Epithelial cell of proximal tubule (primary cell): ENCODE results near the gene CHD6. TPM values are rescaled to one million over a fixed set of nuclear protein-coding genes. Genes with fewer than 3 reads are reported as not detected.

ENCODE experiments used
- DNase-seq: peaks from one replicate; pipeline ENCODE4 v3.0.0-alpha.2; 2011; ENCODE audit warnings: low read depth
- H3K4me3 ChIP-seq: 2 replicates; pipeline ENCODE4 v1.5.1; 2011; ENCODE audit warnings: low read depth, mild to moderate bottlenecking, low read length
- total RNA-seq: library from RNA; depleted of rRNA; stranded (reverse); fragments of >200 nt; gene quantifications from 2 replicates; pipeline ENCODE4 v1.2.3, GENCODE V29; 2015
- TF ChIP-seq, protein P1 (sequence below): conservative IDR thresholded peaks from 2 replicates; pipeline ENCODE4 v1.5.1; 2012; ENCODE audit warnings: low read depth, mild to moderate bottlenecking, low read length

Gene CHD6
- total RNA-seq, 1 donor from 2014 or later = 22.3 TPM

GRCh38 chr20:41499064-41499463, 119.1 kb downstream of the CHD6 start:
- no peak for DNase-seq
- TF ChIP-seq, protein P1, sequence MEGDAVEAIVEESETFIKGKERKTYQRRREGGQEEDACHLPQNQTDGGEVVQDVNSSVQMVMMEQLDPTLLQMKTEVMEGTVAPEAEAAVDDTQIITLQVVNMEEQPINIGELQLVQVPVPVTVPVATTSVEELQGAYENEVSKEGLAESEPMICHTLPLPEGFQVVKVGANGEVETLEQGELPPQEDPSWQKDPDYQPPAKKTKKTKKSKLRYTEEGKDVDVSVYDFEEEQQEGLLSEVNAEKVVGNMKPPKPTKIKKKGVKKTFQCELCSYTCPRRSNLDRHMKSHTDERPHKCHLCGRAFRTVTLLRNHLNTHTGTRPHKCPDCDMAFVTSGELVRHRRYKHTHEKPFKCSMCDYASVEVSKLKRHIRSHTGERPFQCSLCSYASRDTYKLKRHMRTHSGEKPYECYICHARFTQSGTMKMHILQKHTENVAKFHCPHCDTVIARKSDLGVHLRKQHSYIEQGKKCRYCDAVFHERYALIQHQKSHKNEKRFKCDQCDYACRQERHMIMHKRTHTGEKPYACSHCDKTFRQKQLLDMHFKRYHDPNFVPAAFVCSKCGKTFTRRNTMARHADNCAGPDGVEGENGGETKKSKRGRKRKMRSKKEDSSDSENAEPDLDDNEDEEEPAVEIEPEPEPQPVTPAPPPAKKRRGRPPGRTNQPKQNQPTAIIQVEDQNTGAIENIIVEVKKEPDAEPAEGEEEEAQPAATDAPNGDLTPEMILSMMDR = no peak
- H3K4me3 ChIP-seq = no peak overlapping the region

DNA sequence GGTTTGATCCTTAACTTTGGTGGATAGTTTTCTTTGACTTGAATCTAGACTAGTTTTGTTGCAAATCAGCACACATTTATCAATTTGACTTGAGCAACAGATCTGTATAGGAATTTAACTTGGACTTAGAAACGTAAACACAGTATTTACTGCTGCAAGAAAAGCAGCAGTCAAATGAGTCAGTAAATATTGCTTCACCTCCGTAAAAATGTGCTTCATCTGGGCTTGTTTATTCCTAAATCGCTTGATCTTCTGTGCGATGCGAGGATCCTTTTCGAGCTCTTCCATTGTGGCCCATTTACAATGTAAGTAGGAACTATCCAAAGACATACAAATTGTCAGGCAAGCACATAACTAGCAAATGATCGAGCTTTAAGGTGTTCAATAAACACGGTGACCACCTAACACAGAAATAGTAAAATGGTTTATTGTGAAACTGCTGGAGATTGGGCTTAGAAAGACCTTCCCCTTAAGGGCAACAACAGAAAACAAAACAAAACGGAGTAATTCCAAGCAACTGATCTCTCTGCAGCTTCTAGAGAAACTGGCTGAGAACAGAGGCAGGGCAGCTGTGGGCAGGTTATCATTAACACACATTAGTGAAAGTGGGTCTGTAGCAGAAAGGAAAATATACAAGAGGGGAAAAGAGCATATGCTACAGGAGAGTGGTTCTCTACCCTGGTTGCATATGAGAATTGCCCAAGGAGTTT, 120.8 kb downstream of the CHD6 start:
- TF ChIP-seq, protein P1 = no peak
- no peak for DNase-seq
- H3K4me3 ChIP-seq = no peak overlapping the region

- no peak for DNase-seq
- TF ChIP-seq, protein P1 = no peak
- no peak overlapping the region for H3K4me3 ChIP-seq
Observed at GRCh38 chr20:41494451-41494850, 123.7 kb downstream of the CHD6 start.

GRCh38 chr20:41483553-41483930, 134.6 kb downstream of the CHD6 start:
- TF ChIP-seq, protein P1 = no peak
- DNase-seq = no peak
- H3K4me3 ChIP-seq = no peak overlapping the region

- no peak for DNase-seq
- TF ChIP-seq, protein P1 = no peak
- H3K4me3 ChIP-seq = no peak overlapping the region
Observed at GRCh38 chr20:41482647-41483552, 135.3 kb downstream of the CHD6 start.

GRCh38 chr20:41480054-41480770, 138.0 kb downstream of the CHD6 start:
- no peak for DNase-seq
- TF ChIP-seq, protein P1 = no peak
- H3K4me3 ChIP-seq = no peak overlapping the region
